K562 (cell line): ENCODE results near the gene DMP1. TPM values are rescaled to one million over a fixed set of nuclear protein-coding genes. Genes with fewer than 3 reads are reported as not detected.

ENCODE experiments used
- ATAC-seq: fragments of 200-7000 bp; cut with Tn5 transposase; 3 replicates; pipeline ENCODE4 v1.9.1; 2020; ENCODE audit warnings: moderate library complexity
- BruUV-seq: library from RNA; stranded (reverse); fragments of 400-500 nt; replicated peaks from 2 replicates; lab custom pipeline; 2021; lab: Mats Ljungman, UMichigan
- CTCF ChIA-PET: fragments of 300-600 bp; formaldehyde crosslinking; extraction: SDS; loops from one replicate; lab custom pipeline; 2021; ENCODE audit warnings: low intra/inter-chr PET ratio; lab: Yijun Ruan, JAX
- POLR2A ChIA-PET: fragments of 300-600, 350-650 bp; sonication (Branson Sonifier 250); formaldehyde crosslinking; extraction: SDS; loops from one replicate; lab custom pipeline; 2021; ENCODE audit warnings: antibody characterized with exemption, inconsistent platforms; lab: Yijun Ruan, JAX
- DNase-seq, 4 experiments: peaks; one replicate each; pipeline versions ENCODE4 v3.0.0 to v3.0.0-alpha.2; 2011 to 2018; ENCODE audit warnings: low spot score in 3 of 4, mixed read lengths in 3 of 4; ENCODE audit errors: extremely low read depth in 1 of 4
- FAIRE-seq: peaks from 2 replicates; lab custom pipeline; 2011; peaks lifted over from hg19 to GRCh38; lab: Jason Lieb, UNC
- H2AFZ ChIP-seq: 2 replicates; pipeline ENCODE4 v1.6.0; 2011; ENCODE audit warnings: low read depth, low read length, control low read depth, inconsistent platforms
- H3K27ac ChIP-seq: fragments of 200-600 bp; 3 replicates; pipeline ENCODE4 v1.8.0; 2011; ENCODE audit warnings: low read depth, mild to moderate bottlenecking, control low read depth, inconsistent platforms, low read length, moderate library complexity, mixed read lengths; ENCODE audit errors: extremely low read depth
- H3K27me3 ChIP-seq, 2 experiments: fragments of 300-600 bp in 1 of 2; 2 replicates in 1 of 2; 3 replicates in 1 of 2; pipeline versions ENCODE4 v1.6.0 to v1.8.0; 2011; ENCODE audit warnings: inconsistent platforms in 2 of 2, low read length in 2 of 2, mild to moderate bottlenecking in 1 of 2, mixed read lengths in 1 of 2, moderate library complexity in 1 of 2; ENCODE audit not compliant: control insufficient read depth in 2 of 2, insufficient read depth in 2 of 2
- H3K36me3 ChIP-seq: fragments of 300-600 bp; 3 replicates; pipeline ENCODE4 v1.8.0; 2011; ENCODE audit warnings: mild to moderate bottlenecking, low read length, inconsistent platforms; ENCODE audit not compliant: control insufficient read depth, insufficient read depth
- H3K4me1 ChIP-seq, 2 experiments: fragments of 200-600 bp in 1 of 2; replicated peaks in 1 of 2; 2 replicates in 1 of 2; 3 replicates in 1 of 2; pipeline versions ENCODE4 v1.5.1 to v1.8.0; 2011; ENCODE audit warnings: inconsistent platforms in 2 of 2, low read length in 2 of 2, mild to moderate bottlenecking in 1 of 2, mixed read lengths in 1 of 2, moderate library complexity in 1 of 2; ENCODE audit not compliant: control insufficient read depth in 2 of 2, insufficient read depth in 2 of 2
- H3K4me2 ChIP-seq: 2 replicates; pipeline ENCODE4 v1.6.1; 2011; ENCODE audit warnings: low read length, control low read depth, inconsistent platforms, mixed read lengths; ENCODE audit not compliant: insufficient read depth
- H3K4me3 ChIP-seq: fragments of 200-600 bp; sonication (generic), shearing (Covaris generic); 2 replicates; pipeline ENCODE4 v1.5.1; 2016; ENCODE audit warnings: control low read depth, inconsistent platforms
- H3K79me2 ChIP-seq: fragments of 200-600 bp; 3 replicates; pipeline ENCODE4 v1.8.0; 2011; ENCODE audit warnings: low read length, inconsistent platforms; ENCODE audit not compliant: control insufficient read depth, insufficient read depth
- H3K9ac ChIP-seq, 2 experiments: 2 replicates each; pipeline versions ENCODE4 v1.6.0 to v1.6.1; 2011; ENCODE audit warnings: low read depth in 2 of 2, low read length in 2 of 2, control low read depth in 1 of 2, inconsistent platforms in 1 of 2, mild to moderate bottlenecking in 1 of 2, mixed read lengths in 1 of 2; ENCODE audit not compliant: insufficient read depth in 1 of 2
- H3K9me1 ChIP-seq: one replicate; pipeline ENCODE4 v1.6.0; 2011; ENCODE audit warnings: inconsistent platforms, mild to moderate bottlenecking, low read length, moderate library complexity; ENCODE audit not compliant: control insufficient read depth, insufficient read depth
- H3K9me3 ChIP-seq: replicated peaks from 2 replicates; pipeline ENCODE4 v1.5.1; 2011; ENCODE audit warnings: low read depth, low read length, inconsistent platforms; ENCODE audit not compliant: control insufficient read depth, insufficient read depth
- H4K20me1 ChIP-seq: replicated peaks from 2 replicates; pipeline ENCODE4 v1.6.1; 2011; ENCODE audit warnings: low read length, inconsistent platforms, mixed read lengths; ENCODE audit not compliant: control insufficient read depth, insufficient read depth
- CGGBP1 ChIP-seq: fragments of 250-450 bp; sonication (Bioruptor Pico); IDR thresholded peaks from 2 replicates; pipeline ENCODE4 v1.9.0; 2021; ENCODE audit warnings: mild to moderate bottlenecking
- ERF ChIP-seq: fragments of 450-650 bp; formaldehyde crosslinking; IDR thresholded peaks from 2 replicates; pipeline ENCODE4 v1.4.0; 2020; ENCODE audit warnings: mild to moderate bottlenecking, mixed read lengths
- KAT7 ChIP-seq: sonication (generic); formaldehyde crosslinking; IDR thresholded peaks from 2 replicates; pipeline ENCODE4 v1.8.0; 2022; ENCODE audit warnings: missing genetic modification reagents, mild to moderate bottlenecking, borderline replicate concordance
- NFE2 ChIP-seq: IDR thresholded peaks from 2 replicates; pipeline ENCODE4 v1.6.1; 2014; ENCODE audit warnings: antibody characterized with exemption, low read depth
- NRF1 ChIP-seq, 2 experiments: fragments of 450-650 bp; IDR thresholded peaks in 1 of 2; conservative IDR thresholded peaks in 1 of 2; 2 replicates each; pipeline ENCODE4 v1.6.1; 2014; ENCODE audit warnings: mild to moderate bottlenecking in 2 of 2
- PCBP1 ChIP-seq: fragments of 200-400 bp; formaldehyde crosslinking; IDR thresholded peaks from 2 replicates; pipeline ENCODE4 v1.6.1; 2018; ENCODE audit warnings: mild to moderate bottlenecking, low read depth, low read length; ENCODE audit not compliant: poor library complexity, severe bottlenecking
- PML ChIP-seq: IDR thresholded peaks from 2 replicates; pipeline ENCODE4 v1.6.1; 2012; ENCODE audit warnings: low read length, inconsistent platforms
- RBM15 ChIP-seq: fragments of 200-400 bp; formaldehyde crosslinking; IDR thresholded peaks from 2 replicates; pipeline ENCODE4 v1.6.1; 2018; ENCODE audit warnings: mild to moderate bottlenecking, low read length, moderate library complexity; ENCODE audit not compliant: insufficient read depth
- SPI1 ChIP-seq: IDR thresholded peaks from 2 replicates; pipeline ENCODE4 v1.6.1; 2011; ENCODE audit warnings: low read depth, low read length, control low read depth, borderline replicate concordance
- SUPT5H ChIP-seq: fragments of 450-650 bp; IDR thresholded peaks from 2 replicates; pipeline ENCODE4 v1.6.1; 2016
- TCF7L2 ChIP-seq: fragments of 150-350 bp; IDR thresholded peaks from 2 replicates; pipeline ENCODE4 v1.6.1; 2016; ENCODE audit warnings: low read depth, mild to moderate bottlenecking, low read length, moderate library complexity
- ZNF143 ChIP-seq: sonication (generic); formaldehyde crosslinking; IDR thresholded peaks from 2 replicates; pipeline ENCODE4 v1.9.0; 2022; ENCODE audit warnings: mild to moderate bottlenecking, missing genetic modification reagents
- ZZZ3 ChIP-seq: fragments of 450-650 bp; IDR thresholded peaks from 2 replicates; pipeline ENCODE4 v1.6.1; 2016; ENCODE audit warnings: antibody characterized with exemption, mild to moderate bottlenecking, moderate library complexity
- WGBS: fragments of 100-300 bp; shearing (Covaris generic); methylation state at CpG from one replicate; pipeline ENCODE4 v1.1.6; 2016; ENCODE audit warnings: low coverage, mixed read lengths; ENCODE audit not compliant: insufficient coverage; ENCODE audit errors: missing lambda C conversion rate; 5-methylcytosine and 5-hydroxymethylcytosine counted together
- in situ Hi-C: fragments of 300-500 bp; cut with MboI; formaldehyde crosslinking; loops from 4 replicates; pipeline ENCODE4 v1.15.0; 2018; ENCODE audit warnings: inconsistent platforms, mixed read lengths
- intact Hi-C: fragments of 100-400 bp; cut with micrococcal nuclease; formaldehyde crosslinking; loops from 2 replicates; pipeline ENCODE4 v1.14.2; 2022
- polyA plus RNA-seq, 8 experiments: library from polyadenylated mRNA; depleted of rRNA in 4 of 8; stranded (reverse) in 5 of 8; unstranded in 3 of 8; fragments of >200 nt; fragmentation: Nextera tagmentation in 2 of 8; fragmentation: Illumina TruSeq in 1 of 8; extraction: Ambion mirVana in 2 of 8; extraction: Trizol in 1 of 8; gene quantifications; 2 replicates each; pipeline versions ENCODE4 v1.2.1 to v1.2.3, GENCODE V29; 2011 to 2014; ENCODE audit warnings: inconsistent platforms in 1 of 8, missing spikeins in 1 of 8
- total RNA-seq, 7 experiments: library from RNA; depleted of rRNA in 6 of 7; stranded (reverse); fragments of >200 nt in 6 of 7; fragmentation: Illumina TruSeq in 2 of 7; extraction: Trizol in 2 of 7; gene quantifications; 2 replicates each; pipeline versions ENCODE4 v1.2.1 to v1.2.3, GENCODE V29; 2011 to 2021; ENCODE audit warnings: low replicate concordance in 1 of 7
- TF ChIP-seq, protein P1 (sequence below): sonication (generic); formaldehyde crosslinking; IDR thresholded peaks from 2 replicates; pipeline ENCODE4 v1.8.1; 2023; ENCODE audit warnings: mild to moderate bottlenecking, missing genetic modification reagents

The DMP1 gene
- total and polyA plus RNA-seq, 9 of the 15 experiments (the other 6 are each of a cell fraction or from before 2014, with no cell fraction given), result not detected

DNA sequence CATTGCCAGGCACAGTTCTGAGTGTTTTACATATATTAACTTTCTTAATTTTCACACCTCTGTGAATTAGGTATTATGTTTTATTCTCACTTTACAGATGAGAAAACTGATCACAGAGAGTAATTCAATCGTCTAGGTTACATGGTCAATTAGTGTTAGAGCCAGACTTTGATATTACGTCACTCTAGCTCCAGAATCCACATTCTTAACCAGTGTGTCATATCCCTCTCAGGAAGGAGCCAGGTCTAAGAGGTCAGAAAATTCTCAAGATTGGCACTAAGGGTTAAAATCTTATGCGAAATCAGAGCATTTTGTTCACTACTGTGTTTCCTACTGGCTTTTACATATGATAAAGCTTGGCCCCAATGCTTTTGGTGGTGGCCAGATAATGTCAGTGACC lies 7.4 kb downstream of the DMP1 start:
- POLR2A ChIA-PET, result interaction anchor here (2.6 kb wide), 1 partner anchor 9 kb away, joined by 6 read pairs; no protein-coding TSS in a partner anchor
- CTCF ChIA-PET, result no interaction called here
- Histone ChIP-seq H3K27me3 (peaks cover 0 to 6% of the 10 kb centered on the region in 2 experiments; a peak in 2 of 5 replicates), H3K4me3 (no peak overlapping the region), H3K36me3 (no peaks in the 10 kb centered on the region), H3K9me3 (no peaks in the 10 kb centered on the region), H3K9ac (no peak overlapping the region), H3K4me1 (no peaks in the 10 kb centered on the region), H2AFZ (no peak overlapping the region), H3K27ac (no peak overlapping the region), H3K79me2 (no peaks in the 10 kb centered on the region), H3K4me2 (no peak overlapping the region), H3K9me1 (no peaks in the 10 kb centered on the region), H4K20me1 (no peaks in the 10 kb centered on the region)
- intact Hi-C loops (no loop called here), in situ Hi-C loops (no loop called here)
- no peak for FAIRE-seq
- 0% methylated on average over 3 of the region's 3 CpGs for WGBS
- ATAC-seq, result no peak
- BruUV-seq, result no TSS peak
- DNase-seq, result no peak
- TF ChIP-seq PCBP1, result no peak
- TF ChIP-seq CGGBP1 (CRISPR knock-in tag), result no peak
- TF ChIP-seq SPI1, result no peak
- TF ChIP-seq SUPT5H, result no peak
- no peak for TF ChIP-seq ZNF143 (CRISPR knock-in tag)
- no peak for TF ChIP-seq RBM15
- TF ChIP-seq KAT7 (CRISPR knock-in tag), result no peak
- TF ChIP-seq, protein P1, sequence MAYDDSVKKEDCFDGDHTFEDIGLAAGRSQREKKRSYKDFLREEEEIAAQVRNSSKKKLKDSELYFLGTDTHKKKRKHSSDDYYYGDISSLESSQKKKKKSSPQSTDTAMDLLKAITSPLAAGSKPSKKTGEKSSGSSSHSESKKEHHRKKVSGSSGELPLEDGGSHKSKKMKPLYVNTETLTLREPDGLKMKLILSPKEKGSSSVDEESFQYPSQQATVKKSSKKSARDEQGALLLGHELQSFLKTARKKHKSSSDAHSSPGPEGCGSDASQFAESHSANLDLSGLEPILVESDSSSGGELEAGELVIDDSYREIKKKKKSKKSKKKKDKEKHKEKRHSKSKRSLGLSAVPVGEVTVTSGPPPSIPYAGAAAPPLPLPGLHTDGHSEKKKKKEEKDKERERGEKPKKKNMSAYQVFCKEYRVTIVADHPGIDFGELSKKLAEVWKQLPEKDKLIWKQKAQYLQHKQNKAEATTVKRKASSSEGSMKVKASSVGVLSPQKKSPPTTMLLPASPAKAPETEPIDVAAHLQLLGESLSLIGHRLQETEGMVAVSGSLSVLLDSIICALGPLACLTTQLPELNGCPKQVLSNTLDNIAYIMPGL (CRISPR knock-in tag), result no peak
- TF ChIP-seq PML, result no peak
- TF ChIP-seq NRF1 (conservative IDR thresholded peaks at IDR 0.05 in 1 of 2, IDR thresholded peaks at IDR 0.05 in 1 of 2), result no peak
- TF ChIP-seq NFE2, result no peak
- TF ChIP-seq TCF7L2, result no peak
- TF ChIP-seq ZZZ3, result no peak
- no peak for TF ChIP-seq ERF (CRISPR knock-in tag)
